Measurements from ENCODE around the gene EXOC6B.

GRCh38 chr2:72399879-72400278, 426.0 kb downstream of the EXOC6B start:
- TF ChIP-seq POLR2AphosphoS5 (IDR thresholded peaks at IDR 0.05) (no peak), POLR2A (IDR thresholded peaks at IDR 0.05) (no peak)
- TF ChIP-seq, protein P1, sequence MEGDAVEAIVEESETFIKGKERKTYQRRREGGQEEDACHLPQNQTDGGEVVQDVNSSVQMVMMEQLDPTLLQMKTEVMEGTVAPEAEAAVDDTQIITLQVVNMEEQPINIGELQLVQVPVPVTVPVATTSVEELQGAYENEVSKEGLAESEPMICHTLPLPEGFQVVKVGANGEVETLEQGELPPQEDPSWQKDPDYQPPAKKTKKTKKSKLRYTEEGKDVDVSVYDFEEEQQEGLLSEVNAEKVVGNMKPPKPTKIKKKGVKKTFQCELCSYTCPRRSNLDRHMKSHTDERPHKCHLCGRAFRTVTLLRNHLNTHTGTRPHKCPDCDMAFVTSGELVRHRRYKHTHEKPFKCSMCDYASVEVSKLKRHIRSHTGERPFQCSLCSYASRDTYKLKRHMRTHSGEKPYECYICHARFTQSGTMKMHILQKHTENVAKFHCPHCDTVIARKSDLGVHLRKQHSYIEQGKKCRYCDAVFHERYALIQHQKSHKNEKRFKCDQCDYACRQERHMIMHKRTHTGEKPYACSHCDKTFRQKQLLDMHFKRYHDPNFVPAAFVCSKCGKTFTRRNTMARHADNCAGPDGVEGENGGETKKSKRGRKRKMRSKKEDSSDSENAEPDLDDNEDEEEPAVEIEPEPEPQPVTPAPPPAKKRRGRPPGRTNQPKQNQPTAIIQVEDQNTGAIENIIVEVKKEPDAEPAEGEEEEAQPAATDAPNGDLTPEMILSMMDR (IDR thresholded peaks at IDR 0.05) = no peak

Measured in suprapubic skin (tissue), 4 donors.